Motor neuron (in vitro differentiated cells): ENCODE results near the gene PRAMEF11. TPM values are rescaled to one million over a fixed set of nuclear protein-coding genes. Genes with fewer than 3 reads are reported as not detected.
A peak's percentile ranks its signal among the peaks of the same experiment; 100 is the strongest.
"Not testable (repeated sequence)": the region's sequence is repeated elsewhere in the genome, so short reads cannot be mapped to it uniquely, and the experiment has no call there.

Experiments
- ATAC-seq, 8 experiments: fragments of 200-7000 bp; cut with Tn5 transposase; replicated peaks in 6 of 8; 2 replicates each; pipeline ENCODE4 v1.8.0; 2021; ENCODE audit warnings: mild to moderate bottlenecking in 8 of 8, moderate library complexity in 8 of 8
- H3K27ac ChIP-seq, 2 donors: fragments of 250-450 bp; sonication (Bioruptor Pico); 2 replicates each; pipeline ENCODE4 v1.9.0; 2021; ENCODE audit warnings: antibody characterized with exemption in 2 of 2, mild to moderate bottlenecking in 2 of 2, moderate library complexity in 1 of 2
- H3K4me1 ChIP-seq, 2 donors: fragments of 250-450 bp; sonication (Bioruptor Pico); replicated peaks in 1 of 2; 2 replicates each; pipeline ENCODE4 v1.6.1; 2021; ENCODE audit warnings: antibody characterized with exemption in 2 of 2, mild to moderate bottlenecking in 2 of 2, moderate library complexity in 1 of 2
- H3K4me3 ChIP-seq, 5 donors: fragments of 250-450 bp; sonication (Bioruptor Pico); 2 replicates each; pipeline ENCODE4 v1.9.0; 2021; ENCODE audit warnings: antibody characterized with exemption in 5 of 5, mild to moderate bottlenecking in 5 of 5, moderate library complexity in 4 of 5
- WGBS, 10 experiments: fragments of 450-650 bp; shearing (Covaris generic); methylation state at CpG; one replicate each; pipeline ENCODE4 v1.0.0; 2022; 5-methylcytosine and 5-hydroxymethylcytosine counted together
- in situ Hi-C, 9 experiments: fragments of 400-800 bp; cut with MboI; loops; one replicate each; pipeline ENCODE4 v1.15.0; 2021; ENCODE audit warnings: low sequenced_read_pairs in 9 of 9, low pct_unique_long_range_greater_than_20kb in 2 of 9; ENCODE audit not compliant: unreplicated experiment in 9 of 9
- total RNA-seq, 8 experiments: library from RNA; unstranded; fragments of 300-600 nt; gene quantifications; 2 replicates each; pipeline versions ENCODE4 v1.2.3 to v1.2.4, GENCODE V29; 2022

The PRAMEF11 gene
- under 1 TPM in 1 of 8 experiments, not detected in 7; 0.19 TPM for total RNA-seq

DNA sequence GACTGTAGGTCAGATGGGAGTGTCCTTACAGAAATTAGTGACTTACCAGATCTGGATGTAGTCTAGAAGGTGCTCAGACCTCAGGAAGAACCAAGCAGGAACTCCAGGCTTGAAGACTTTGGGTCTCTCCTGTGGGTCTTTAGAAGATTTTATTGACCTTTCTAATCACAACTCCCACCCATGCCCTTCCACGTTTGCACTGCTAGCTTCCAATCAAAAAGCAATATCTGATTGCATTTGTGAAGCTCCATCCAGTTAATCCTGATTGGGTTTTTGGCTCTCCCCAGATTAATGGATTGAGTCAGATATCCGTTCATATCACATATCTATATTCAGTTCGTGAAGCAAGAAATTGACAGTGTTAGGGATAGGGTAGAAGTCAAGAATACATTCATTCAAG lies at the start of gene PRAMEF11:
TSS of gene PRAMEF11 (minus strand) at position 101 of the 400 bp plus-strand sequence. CDS start 2,621 bp downstream, outside the sequence.
- in situ Hi-C loops, H3K4me1 ChIP-seq, ATAC-seq, H3K4me3 ChIP-seq, H3K27ac ChIP-seq: not testable (repeated sequence)
- 0 to 10% (median 0%) methylated on average over 1 to 3 of the region's 3 CpGs; no CpG with 5 or more reads in 6 of the 10 experiments for WGBS, 10 experiments

DNA sequence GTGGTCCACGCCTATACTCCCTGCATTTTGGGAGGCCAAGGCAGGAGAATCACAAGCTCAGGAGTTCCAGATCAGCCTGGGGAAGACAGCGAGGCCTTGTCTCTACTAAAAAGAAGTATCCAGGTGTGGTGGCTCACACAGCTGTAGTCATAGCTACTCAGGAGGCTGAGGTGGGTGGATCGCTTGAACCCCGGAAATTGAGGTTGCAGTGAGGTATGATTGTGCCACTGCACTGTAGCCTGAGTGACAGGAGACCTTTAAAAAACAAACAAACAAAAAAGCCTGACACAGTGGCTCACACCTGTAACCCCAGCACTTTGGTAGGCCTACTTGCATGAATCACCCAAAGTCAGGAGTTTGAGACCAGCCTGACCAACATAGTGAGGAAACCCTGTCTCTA lies 47.2 kb upstream of the PRAMEF11 start:
- H3K4me3 ChIP-seq, in situ Hi-C loops, ATAC-seq, H3K27ac ChIP-seq, H3K4me1 ChIP-seq: not testable (repeated sequence)
- no CpG with 5 or more reads among the region's 4 CpGs for WGBS, 10 experiments

DNA sequence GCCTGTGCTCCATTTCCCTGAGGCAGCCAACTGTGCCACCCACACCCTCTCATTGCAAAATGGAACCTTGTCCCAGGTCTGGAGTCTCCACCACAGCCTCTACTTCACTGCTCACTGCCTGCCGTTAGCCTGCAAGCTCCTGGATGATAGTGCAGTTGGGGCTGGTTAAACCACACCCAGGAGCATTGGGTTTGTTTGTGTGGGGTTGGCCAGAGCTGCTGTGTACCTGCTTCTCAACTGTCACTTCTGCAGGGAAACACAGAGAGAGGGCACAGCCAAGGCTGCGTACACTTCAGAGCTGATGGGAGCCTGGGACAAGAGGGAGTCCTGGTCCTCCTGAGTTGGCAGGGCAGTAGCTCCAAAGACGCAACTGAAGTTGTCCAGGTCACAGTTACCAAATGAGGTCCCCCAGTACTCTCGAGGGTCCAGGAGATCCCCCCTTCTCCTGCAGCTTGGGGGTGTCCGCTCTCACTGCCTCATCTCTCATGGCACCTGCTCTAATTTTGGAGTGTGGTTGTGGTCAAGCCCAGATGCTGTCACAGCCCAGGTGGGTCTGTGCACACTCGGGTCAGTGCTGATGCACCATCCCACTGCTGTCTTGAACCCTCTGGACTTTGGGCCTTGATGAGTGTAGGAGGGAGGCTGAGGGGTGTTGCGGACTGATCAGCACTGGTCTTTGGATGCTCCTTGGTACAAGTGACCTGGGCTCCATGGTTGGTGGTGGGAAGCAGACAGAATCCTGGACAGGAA lies 32.1 kb upstream of the PRAMEF11 start:
- in situ Hi-C loops, H3K27ac ChIP-seq, H3K4me3 ChIP-seq, ATAC-seq, H3K4me1 ChIP-seq: not testable (repeated sequence)
- WGBS, 10 experiments = 13 to 40% methylated on average over 1 of the region's 7 CpGs; no CpG with 5 or more reads in 8 of the 10 experiments

DNA sequence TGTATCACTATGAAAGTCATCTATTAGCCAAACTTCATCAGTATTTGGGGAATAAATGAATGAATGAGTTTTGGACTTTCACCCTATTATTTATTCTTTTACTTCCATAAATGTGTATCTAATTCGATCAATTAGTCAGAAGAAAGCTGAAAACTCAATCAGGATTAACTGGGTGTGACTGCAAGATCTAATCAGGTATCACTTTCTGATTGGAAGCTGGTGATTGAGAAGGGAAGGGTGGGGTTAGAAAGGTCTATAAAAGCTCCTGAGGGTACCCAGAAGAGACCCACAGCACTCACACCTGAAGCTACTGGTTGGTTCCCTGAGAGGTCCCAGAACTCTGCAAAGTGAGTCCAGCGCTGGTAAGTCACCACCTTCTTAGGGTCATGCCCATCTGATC lies 25.6 kb upstream of the PRAMEF11 start, which contains the start of gene PRAMEF2:
TSS of gene PRAMEF2 (plus strand) at position 301 of the 400 bp plus-strand sequence. CDS start 1,924 bp downstream, outside the sequence.
- ATAC-seq, in situ Hi-C loops, H3K4me3 ChIP-seq, H3K27ac ChIP-seq, H3K4me1 ChIP-seq: not testable (repeated sequence)
- no CpG with 5 or more reads among the region's 2 CpGs for WGBS, 10 experiments

DNA sequence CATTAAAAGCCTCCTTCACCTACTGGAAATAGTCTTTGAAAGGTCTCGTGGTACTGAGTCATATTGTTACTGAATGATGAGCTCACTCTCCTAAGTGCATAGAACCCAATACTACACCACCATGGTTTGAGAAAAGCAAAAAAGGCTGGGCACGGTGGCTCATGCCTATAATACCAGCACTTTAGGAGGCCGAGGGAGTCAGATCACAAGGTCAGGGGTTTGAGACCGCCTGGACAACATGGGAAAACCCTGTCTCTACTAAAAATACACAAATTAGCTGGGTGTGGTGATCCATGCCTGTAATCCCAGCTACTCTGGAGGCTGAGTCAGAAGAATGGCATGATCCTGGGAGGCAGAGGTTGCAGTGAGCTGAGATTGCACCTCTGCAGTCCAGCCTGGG lies 20.6 kb upstream of the PRAMEF11 start:
- WGBS, 10 experiments = 6 to 29% (median 17%) methylated on average over 1 to 4 of the region's 4 CpGs; no CpG with 5 or more reads in 4 of the 10 experiments
- ATAC-seq = peak in 3 of 8 experiments; percentile 33 to 93 (median 45)
- H3K27ac ChIP-seq = no peak overlapping the region

DNA sequence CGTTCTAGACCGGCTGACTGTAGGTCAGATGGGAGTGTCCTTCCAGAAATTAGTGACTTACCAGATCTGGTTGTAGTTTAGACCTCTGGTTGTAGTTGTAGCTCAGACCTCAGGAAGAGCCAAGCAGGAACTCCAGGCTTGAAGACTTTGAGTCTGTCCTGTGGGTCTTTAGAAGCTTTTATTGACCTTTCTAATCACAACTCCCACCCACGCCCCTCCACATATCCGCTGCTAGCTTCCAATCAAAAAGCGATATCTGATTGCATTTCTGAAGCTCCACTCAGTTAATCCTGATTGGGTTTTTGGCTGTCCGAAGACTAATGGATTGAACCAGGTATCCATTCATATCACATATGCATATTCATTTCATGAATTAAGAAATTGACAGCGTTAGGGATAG lies 17.4 kb upstream of the PRAMEF11 start, which contains the start of gene HNRNPCL1:
TSS of gene HNRNPCL1 (minus strand) at position 101 of the 400 bp plus-strand sequence. CDS start 431 bp downstream, outside the sequence.
- H3K4me3 ChIP-seq, in situ Hi-C loops, ATAC-seq, H3K4me1 ChIP-seq, H3K27ac ChIP-seq: not testable (repeated sequence)
- 30 to 87% (median 55%) methylated on average over 1 to 6 of the region's 7 CpGs; no CpG with 5 or more reads in 2 of the 10 experiments for WGBS, 10 experiments

More for the DNA sequence above, 20.6 kb upstream of the PRAMEF11 start:
- in situ Hi-C loops = no loop called here
- Histone ChIP-seq H3K4me3 (no peak overlapping the region), H3K4me1 (no peaks in the 10 kb centered on the region)

DNA sequence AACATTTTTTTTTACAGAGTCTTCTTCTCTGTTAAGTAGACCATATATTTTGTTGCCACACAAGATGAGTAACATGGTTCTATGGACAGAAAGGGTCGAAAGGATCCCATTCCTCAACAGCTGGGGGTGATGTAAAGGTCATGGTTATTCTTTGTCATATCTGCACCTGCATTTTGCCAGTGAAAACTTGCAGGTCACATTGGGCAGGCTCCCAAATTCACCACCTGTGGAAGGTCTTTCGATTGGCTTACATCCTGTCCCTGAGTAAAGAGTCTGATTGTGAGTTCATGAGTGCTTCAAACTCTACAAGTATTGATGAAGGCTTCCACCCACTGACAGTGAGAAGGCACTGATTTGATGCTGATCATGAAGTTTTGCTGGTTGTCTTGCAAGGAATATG lies 2.0 kb upstream of the PRAMEF11 start:
- in situ Hi-C loops, H3K4me3 ChIP-seq, H3K4me1 ChIP-seq, H3K27ac ChIP-seq, ATAC-seq: not testable (repeated sequence)
- WGBS, 10 experiments = 11 to 80% (median 24%) methylated on average over 1 to 2 of the region's 2 CpGs; no CpG with 5 or more reads in 6 of the 10 experiments

DNA sequence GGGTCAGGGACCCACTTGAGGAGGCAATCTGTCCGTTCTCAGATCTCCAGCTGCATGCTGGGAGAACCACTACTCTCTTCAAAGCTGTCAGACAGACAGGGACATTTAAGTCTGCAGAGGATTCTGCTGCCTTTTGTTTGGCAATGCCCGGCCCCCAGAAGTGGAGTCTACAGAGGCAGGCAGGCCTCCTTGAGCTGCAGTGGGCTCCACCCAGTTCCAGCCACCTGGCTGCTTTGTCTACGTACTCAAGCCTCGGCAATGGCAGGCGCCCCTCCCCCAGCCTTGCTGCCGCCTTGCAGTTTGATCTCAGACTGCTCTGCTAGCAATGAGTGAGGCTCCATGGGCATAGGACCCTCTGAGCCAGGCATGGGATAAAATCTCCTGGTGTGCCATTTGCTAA lies 12.1 kb downstream of the PRAMEF11 start:
- H3K4me1 ChIP-seq, ATAC-seq, in situ Hi-C loops, H3K27ac ChIP-seq, H3K4me3 ChIP-seq: not testable (repeated sequence)
- WGBS, 10 experiments = 0 to 100% (median 47%) methylated on average over 1 to 6 of the region's 6 CpGs; no CpG with 5 or more reads in 5 of the 10 experiments

DNA sequence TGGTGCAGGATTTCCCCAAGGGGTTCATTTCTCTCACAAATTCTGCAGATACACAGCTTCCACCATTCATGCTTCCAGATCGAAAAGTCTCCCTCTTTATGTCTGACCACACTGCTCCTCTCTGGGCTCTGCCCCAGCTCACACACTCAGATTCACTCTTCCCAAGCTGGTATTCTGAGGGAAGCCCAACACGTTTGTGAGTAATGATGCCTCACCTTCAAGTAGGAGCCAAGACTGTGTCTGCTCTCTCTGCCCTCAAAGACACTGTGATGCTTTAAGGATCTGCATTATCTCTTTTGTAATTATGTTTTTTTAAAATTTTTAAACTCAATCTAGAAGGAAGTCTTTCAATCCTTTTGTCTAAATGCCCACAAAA lies 19.8 kb downstream of the PRAMEF11 start:
- no peak overlapping the region for H3K27ac ChIP-seq
- in situ Hi-C loops = no loop called here
- WGBS, 10 experiments = 11 to 40% (median 24%) methylated on average over 1 to 2 of the region's 2 CpGs; no CpG with 5 or more reads in 6 of the 10 experiments
- no peaks in the 10 kb centered on the region for H3K4me1 ChIP-seq
- no peak for ATAC-seq
- no peak overlapping the region for H3K4me3 ChIP-seq

DNA sequence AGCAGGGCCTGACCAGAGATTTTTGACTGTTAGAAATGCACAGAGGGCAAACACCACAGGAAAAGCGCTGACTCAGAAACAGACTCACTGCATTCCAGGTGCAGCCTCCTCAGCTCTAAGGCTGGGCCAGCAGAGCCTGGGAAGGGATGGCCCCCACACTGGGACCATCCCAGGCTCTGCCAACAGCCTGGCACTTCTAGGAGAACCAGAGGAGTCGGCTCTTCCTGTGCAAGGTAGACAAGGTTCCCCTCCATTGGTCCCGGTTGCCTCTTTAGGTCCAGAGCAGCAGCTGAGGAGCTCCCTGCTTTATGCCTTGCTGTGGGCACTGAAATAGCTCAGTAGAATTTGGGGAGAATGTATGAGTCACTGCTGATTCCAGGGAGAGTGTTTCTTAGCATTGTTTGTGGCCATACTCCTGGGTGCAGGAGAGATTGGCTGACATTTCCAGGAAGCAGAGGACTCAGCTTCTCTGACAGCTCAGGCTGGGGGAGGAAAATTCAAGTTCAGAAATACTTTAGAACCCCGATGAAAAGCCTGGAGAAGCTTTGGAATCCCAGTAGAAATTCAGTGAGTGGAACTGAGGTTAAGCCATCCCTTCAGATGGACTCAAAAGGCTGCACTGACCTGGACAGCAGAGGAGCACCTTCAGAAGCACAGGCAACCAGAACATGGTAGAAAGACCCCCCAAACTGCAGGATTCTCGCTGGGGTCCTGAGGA lies 20.4 kb downstream of the PRAMEF11 start:
- 0 to 92% (median 28%) methylated on average over 1 to 5 of the region's 5 CpGs; no CpG with 5 or more reads in 1 of the 10 experiments for WGBS, 10 experiments
- Histone ChIP-seq H3K4me3 (no peak overlapping the region), H3K27ac (no peak overlapping the region), H3K4me1 (no peaks in the 10 kb centered on the region)
- no peak for ATAC-seq
- in situ Hi-C loops = no loop called here

DNA sequence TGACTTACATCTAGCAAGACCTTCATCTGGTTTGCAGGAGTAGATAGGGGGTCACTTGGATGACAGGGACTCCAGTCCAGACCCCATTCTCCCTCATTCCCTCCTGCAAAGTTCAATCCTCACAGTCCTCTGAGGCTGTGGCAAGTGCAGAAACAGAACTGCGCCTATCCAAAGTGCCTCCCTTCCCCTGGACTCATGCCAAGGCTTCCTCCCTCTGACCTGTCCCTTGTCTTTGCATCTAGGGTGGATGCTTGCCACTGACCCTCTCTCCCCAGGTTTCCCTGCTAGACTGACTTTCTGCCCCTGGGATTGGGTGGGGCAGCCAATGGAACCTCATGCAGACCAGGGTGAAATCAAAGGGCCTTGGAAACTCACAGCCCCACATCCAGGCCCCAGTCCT lies 21.3 kb downstream of the PRAMEF11 start:
- ATAC-seq = no peak
- H3K4me1 ChIP-seq = no peaks in the 10 kb centered on the region
- no peak overlapping the region for H3K4me3 ChIP-seq
- H3K27ac ChIP-seq = no peak overlapping the region
- WGBS, 10 experiments = 0 to 80% (median 50%) methylated on average over 1 of the region's 1 CpG; no CpG with 5 or more reads in 5 of the 10 experiments
- in situ Hi-C loops = no loop called here

DNA sequence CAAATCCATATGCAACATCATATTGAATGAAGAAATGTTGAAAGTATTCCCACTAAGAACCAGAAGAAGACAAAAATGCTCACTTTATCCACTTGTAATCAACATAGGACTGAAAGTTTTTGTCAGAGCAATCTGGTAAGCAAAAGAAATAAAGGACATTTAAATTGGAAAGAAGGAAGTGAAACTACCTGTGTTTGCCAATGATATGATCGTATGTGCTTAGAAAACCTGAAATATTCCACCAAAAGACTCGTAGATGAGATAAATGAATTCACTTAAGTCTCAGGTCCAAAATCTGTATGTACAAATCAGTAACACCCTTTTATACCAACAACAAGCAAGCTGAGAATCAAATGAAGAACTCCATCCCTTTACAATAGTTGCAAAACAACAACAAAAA lies 31.5 kb downstream of the PRAMEF11 start:
- no peak for ATAC-seq
- in situ Hi-C loops = no loop called here
- no peaks in the 10 kb centered on the region for H3K4me1 ChIP-seq
- no peak overlapping the region for H3K4me3 ChIP-seq
- H3K27ac ChIP-seq = no peak overlapping the region
- WGBS, 10 experiments = 0 to 61% (median 31%) methylated on average over 1 to 2 of the region's 2 CpGs; no CpG with 5 or more reads in 1 of the 10 experiments

DNA sequence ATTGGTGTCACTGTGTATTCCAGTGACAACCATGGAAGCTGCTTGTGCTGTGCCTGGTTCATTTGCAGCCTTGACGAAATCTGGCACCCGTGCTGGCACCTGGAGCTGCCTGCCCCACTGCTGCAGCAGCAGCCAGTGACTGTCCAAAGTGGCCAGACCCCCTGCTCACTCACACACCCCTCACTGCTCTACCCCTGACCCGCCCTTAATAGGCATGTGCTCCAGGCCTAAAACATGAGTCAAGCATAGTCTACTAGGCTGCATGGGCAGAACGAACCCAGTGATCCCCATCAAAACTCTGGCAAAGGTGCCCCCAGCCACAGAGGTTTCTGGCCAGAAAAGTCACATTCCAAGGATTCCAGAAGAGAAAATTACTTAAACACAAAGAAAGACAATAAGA lies 32.3 kb downstream of the PRAMEF11 start:
- Histone ChIP-seq H3K27ac (no peak overlapping the region), H3K4me1 (no peaks in the 10 kb centered on the region), H3K4me3 (no peak overlapping the region)
- in situ Hi-C loops = no loop called here
- WGBS, 10 experiments = 0 to 39% (median 17%) methylated on average over 1 to 4 of the region's 4 CpGs; no CpG with 5 or more reads in 3 of the 10 experiments
- ATAC-seq = no peak
